H9 (cell line): ENCODE results near the gene TBXA2R. TPM values are rescaled to one million over a fixed set of nuclear protein-coding genes. Genes with fewer than 3 reads are reported as not detected.

Experiments used
- DNase-seq: peaks from one replicate; pipeline ENCODE4 v3.0.0-alpha.2; 2017
- H2AFZ ChIP-seq: one replicate; pipeline ENCODE4 v1.6.1; 2013; ENCODE audit warnings: mild to moderate bottlenecking, low read length, control low read depth, moderate library complexity
- H2AK5ac ChIP-seq: 2 replicates; pipeline ENCODE4 v1.6.1; 2013; ENCODE audit warnings: low read length, control low read depth, mixed read lengths; ENCODE audit not compliant: insufficient read length
- H2BK120ac ChIP-seq: one replicate; pipeline ENCODE4 v1.6.1; 2013; ENCODE audit warnings: low read depth, mild to moderate bottlenecking, low read length, control low read depth, inconsistent platforms; ENCODE audit not compliant: poor library complexity, severe bottlenecking
- H2BK12ac ChIP-seq: 2 replicates; pipeline ENCODE4 v1.6.1; 2013; ENCODE audit warnings: low read length, control low read depth, mixed read lengths, low read depth; ENCODE audit not compliant: insufficient read length
- H2BK15ac ChIP-seq: 2 replicates; pipeline ENCODE4 v1.6.1; 2013; ENCODE audit warnings: low read depth, low read length, control low read depth
- H2BK20ac ChIP-seq: one replicate; pipeline ENCODE4 v1.6.1; 2013; ENCODE audit warnings: low read depth, mild to moderate bottlenecking, low read length, control low read depth, inconsistent platforms; ENCODE audit not compliant: poor library complexity, severe bottlenecking
- H2BK5ac ChIP-seq: 2 replicates; pipeline ENCODE4 v1.6.1; 2013; ENCODE audit warnings: low read length, control low read depth, mixed read lengths; ENCODE audit not compliant: insufficient read length
- H3K14ac ChIP-seq: 2 replicates; pipeline ENCODE4 v1.6.1; 2013; ENCODE audit warnings: low read length, control low read depth; ENCODE audit not compliant: insufficient read depth
- H3K18ac ChIP-seq: 2 replicates; pipeline ENCODE4 v1.6.1; 2013; ENCODE audit warnings: low read depth, mild to moderate bottlenecking, mixed read lengths, low read length, control low read depth; ENCODE audit not compliant: insufficient read length
- H3K23ac ChIP-seq: 2 replicates; pipeline ENCODE4 v1.6.1; 2013; ENCODE audit warnings: low read length, control low read depth, mixed read lengths, low read depth; ENCODE audit not compliant: insufficient read length
- H3K23me2 ChIP-seq: 2 replicates; pipeline ENCODE4 v1.6.1; 2013; ENCODE audit warnings: low read depth, mild to moderate bottlenecking, mixed read lengths, low read length, control low read depth; ENCODE audit not compliant: insufficient read length, poor library complexity, severe bottlenecking
- H3K27ac ChIP-seq: 2 replicates; pipeline ENCODE4 v1.5.1; 2013; ENCODE audit warnings: low read length, control low read depth, mixed read lengths, low read depth; ENCODE audit not compliant: insufficient read length
- H3K27me3 ChIP-seq: 2 replicates; pipeline ENCODE4 v1.6.1; 2013; ENCODE audit warnings: low read length, control low read depth, inconsistent platforms; ENCODE audit not compliant: insufficient read depth
- H3K4ac ChIP-seq: 2 replicates; pipeline ENCODE4 v1.6.1; 2013; ENCODE audit warnings: low read depth, mild to moderate bottlenecking, control low read depth, inconsistent platforms, low read length, moderate library complexity
- H3K4me1 ChIP-seq: 2 replicates; pipeline ENCODE4 v1.6.1; 2013; ENCODE audit warnings: low read length, control low read depth, inconsistent platforms; ENCODE audit not compliant: insufficient read depth
- H3K4me2 ChIP-seq: 2 replicates; pipeline ENCODE4 v1.6.1; 2013; ENCODE audit warnings: low read length, control low read depth, mixed read lengths; ENCODE audit not compliant: insufficient read length, insufficient read depth
- H3K56ac ChIP-seq: 2 replicates; pipeline ENCODE4 v1.6.1; 2013; ENCODE audit warnings: low read depth, mild to moderate bottlenecking, mixed read lengths, low read length, control low read depth; ENCODE audit not compliant: insufficient read length
- H3K79me1 ChIP-seq: 2 replicates; pipeline ENCODE4 v1.6.1; 2013; ENCODE audit warnings: low read depth, mild to moderate bottlenecking, moderate library complexity, low read length, control low read depth, inconsistent platforms; ENCODE audit not compliant: insufficient read depth, poor library complexity, severe bottlenecking
- H3K79me2 ChIP-seq: 2 replicates; pipeline ENCODE4 v1.6.1; 2013; ENCODE audit warnings: low read length, control low read depth, inconsistent platforms; ENCODE audit not compliant: insufficient read depth
- H3K9ac ChIP-seq: 2 replicates; pipeline ENCODE4 v1.6.1; 2013; ENCODE audit warnings: low read length, control low read depth, mixed read lengths; ENCODE audit not compliant: insufficient read length; ENCODE audit errors: extremely low read depth
- H3K9me3 ChIP-seq: one replicate; pipeline ENCODE4 v1.6.1; 2013; ENCODE audit warnings: low read depth, low read length, inconsistent platforms; ENCODE audit not compliant: control insufficient read depth
- H3T11ph ChIP-seq: one replicate; pipeline ENCODE4 v1.6.1; 2013; ENCODE audit warnings: mild to moderate bottlenecking, low read length, control low read depth, inconsistent platforms
- H4K20me1 ChIP-seq: one replicate; pipeline ENCODE4 v1.6.1; 2013; ENCODE audit not compliant: control insufficient read depth, insufficient read length, insufficient read depth
- H4K5ac ChIP-seq: 2 replicates; pipeline ENCODE4 v1.6.1; 2013; ENCODE audit warnings: low read depth, mild to moderate bottlenecking, mixed read lengths, low read length, control low read depth; ENCODE audit not compliant: insufficient read length
- H4K8ac ChIP-seq: replicated peaks from 2 replicates; pipeline ENCODE4 v1.6.1; 2013; ENCODE audit warnings: low read length, control low read depth, mixed read lengths, low read depth; ENCODE audit not compliant: insufficient read length
- H4K91ac ChIP-seq: 2 replicates; pipeline ENCODE4 v1.6.1; 2013; ENCODE audit warnings: low read depth, mild to moderate bottlenecking, moderate library complexity, mixed read lengths, low read length, control low read depth; ENCODE audit not compliant: insufficient read length
- H3K27ac Mint-ChIP-seq, 3 experiments: 2 replicates in 2 of 3; 3 replicates in 1 of 3; pipeline ENCODE4 v1.8.0; 2020 to 2021; ENCODE audit warnings: mixed read lengths in 3 of 3, mild to moderate bottlenecking in 1 of 3, moderate library complexity in 1 of 3
- H3K27me3 Mint-ChIP-seq: 2 replicates; pipeline ENCODE4 v1.8.0; 2021; ENCODE audit warnings: low read depth, mild to moderate bottlenecking, moderate library complexity, mixed read lengths
- H3K36me3 Mint-ChIP-seq, 3 experiments: 2 replicates in 2 of 3; 3 replicates in 1 of 3; pipeline ENCODE4 v1.8.0; 2020 to 2021; ENCODE audit warnings: low read depth in 3 of 3, mixed read lengths in 3 of 3; ENCODE audit not compliant: insufficient read depth in 1 of 3
- H3K4me1 Mint-ChIP-seq, 2 experiments: 2 replicates each; pipeline ENCODE4 v1.8.0; 2020; ENCODE audit warnings: mixed read lengths in 2 of 2
- H3K4me3 Mint-ChIP-seq, 2 experiments: 2 replicates in 1 of 2; 3 replicates in 1 of 2; pipeline ENCODE4 v1.8.0; 2020 to 2021; ENCODE audit warnings: mild to moderate bottlenecking in 2 of 2, mixed read lengths in 2 of 2, moderate library complexity in 1 of 2
- H3K9me3 Mint-ChIP-seq, 2 experiments: 2 replicates in 1 of 2; 3 replicates in 1 of 2; pipeline ENCODE4 v1.8.0; 2020; ENCODE audit warnings: mild to moderate bottlenecking in 2 of 2, mixed read lengths in 2 of 2, moderate library complexity in 1 of 2
- CTCF ChIP-seq: fragments of 200-600 bp; sonication (generic); conservative IDR thresholded peaks from 3 replicates; pipeline ENCODE4 v1.8.0; 2021; ENCODE audit warnings: antibody characterized with exemption, mild to moderate bottlenecking
- WGBS: extraction: QIAGEN DNeasy Blood & Tissue Kit; methylation state at CpG from one replicate; pipeline ENCODE4 v1.1.7; 2013; ENCODE audit warnings: missing lambda C conversion rate, low lambda C conversion rate, mixed read lengths; ENCODE audit not compliant: insufficient read length; ENCODE audit errors: extremely low coverage; 5-methylcytosine and 5-hydroxymethylcytosine counted together
- total RNA-seq: library from RNA; stranded (reverse); gene quantifications from 2 replicates; pipeline ENCODE4 v1.2.1, GENCODE V29; 2021

TBXA2R gene
- total RNA-seq, 1 experiment from 2014 or later = 0.63 TPM

GRCh38 chr19:3637621-3638020, 30.9 kb upstream of the TBXA2R start:
- Histone ChIP-seq H3T11ph (no peak overlapping the region), H3K56ac (no peak overlapping the region), H3K79me2 (no peaks in the 10 kb centered on the region), H3K14ac (no peak overlapping the region), H4K20me1 (no peaks in the 10 kb centered on the region), H4K5ac (no peak overlapping the region), H3K27ac (no peak overlapping the region), H3K4ac (no peak overlapping the region), H2BK20ac (no peak overlapping the region), H3K4me2 (no peak overlapping the region), H3K23ac (no peak overlapping the region), H4K8ac (no peak overlapping the region), H2BK5ac (no peak overlapping the region), H3K79me1 (no peaks in the 10 kb centered on the region), H2AK5ac (no peak overlapping the region), H2BK12ac (no peak overlapping the region), H3K18ac (no peak overlapping the region), H3K9me3 (no peaks in the 10 kb centered on the region), H2AFZ (no peak overlapping the region), H2BK15ac (no peak overlapping the region), H2BK120ac (no peak overlapping the region), H3K27me3 (no peaks in the 10 kb centered on the region), H3K4me1 (no peaks in the 10 kb centered on the region), H3K9ac (no peak overlapping the region), H3K23me2 (no peaks in the 10 kb centered on the region), H4K91ac (no peak overlapping the region)
- H3K9me3 Mint-ChIP-seq = no peaks in the 10 kb centered on the region; a peak in 1 of 5 replicates
- WGBS = no CpG with 5 or more reads among the region's 23 CpGs
- TF ChIP-seq CTCF = no peak
- H3K27ac Mint-ChIP-seq = no peak overlapping the region
- H3K4me1 Mint-ChIP-seq = no peaks in the 10 kb centered on the region
- no peak for DNase-seq
- H3K36me3 Mint-ChIP-seq = peaks cover 8 to 29% (median 21%) of the 10 kb centered on the region in 3 experiments; a peak in 6 of 7 replicates
- no peak overlapping the region for H3K4me3 Mint-ChIP-seq
- H3K27me3 Mint-ChIP-seq = no peaks in the 10 kb centered on the region
